A673 (cell line): ENCODE results near the gene CALN1. TPM values are rescaled to one million over a fixed set of nuclear protein-coding genes. Genes with fewer than 3 reads are reported as not detected.

ENCODE experiments used
- BruUV-seq: library from RNA; stranded (reverse); fragments of 400-500 nt; replicated peaks from 2 replicates; lab custom pipeline; 2021; lab: Mats Ljungman, UMichigan
- CTCF ChIA-PET: fragments of 300-600 bp; sonication (Branson Sonifier 250); formaldehyde crosslinking; loops from one replicate; lab custom pipeline; 2022; ENCODE audit warnings: antibody characterized with exemption; lab: Charles Lee
- POLR2A ChIA-PET: fragments of 300-600 bp; sonication (Branson Sonifier 250); formaldehyde crosslinking; loops from one replicate; lab custom pipeline; 2022; ENCODE audit warnings: antibody characterized with exemption; ENCODE audit not compliant: low non-redundant PET; lab: Charles Lee
- DNase-seq: peaks from one replicate; pipeline ENCODE4 v3.0.0-alpha.2; 2015; ENCODE audit warnings: low spot score
- H3K27ac ChIP-seq: fragments of 200-600 bp; sonication (generic); 2 replicates; pipeline ENCODE4 v1.5.1; 2016; ENCODE audit warnings: mixed run types, low read depth, mild to moderate bottlenecking, mixed read lengths, antibody characterized with exemption, low read length; ENCODE audit not compliant: poor library complexity, severe bottlenecking
- H3K27me3 ChIP-seq: fragments of 200-600 bp; sonication (generic); replicated peaks from 2 replicates; pipeline ENCODE4 v1.6.1; 2017; ENCODE audit warnings: mixed run types, low read depth, mild to moderate bottlenecking, mixed read lengths, antibody characterized with exemption, low read length; ENCODE audit not compliant: insufficient read depth, poor library complexity
- H3K36me3 ChIP-seq: fragments of 200-600 bp; sonication (generic); 2 replicates; pipeline ENCODE4 v1.6.1; 2016; ENCODE audit warnings: mixed run types, mild to moderate bottlenecking, mixed read lengths, antibody characterized with exemption, low read length; ENCODE audit not compliant: insufficient read depth, poor library complexity, severe bottlenecking
- H3K4me1 ChIP-seq: fragments of 200-600 bp; sonication (generic); 2 replicates; pipeline ENCODE4 v1.6.1; 2017; ENCODE audit warnings: mixed run types, mild to moderate bottlenecking, mixed read lengths, antibody characterized with exemption, low read length; ENCODE audit not compliant: insufficient read depth, poor library complexity, severe bottlenecking
- H3K4me3 ChIP-seq: fragments of 200-600 bp; sonication (generic); 2 replicates; pipeline ENCODE4 v1.5.1; 2016; ENCODE audit warnings: low read depth, mixed run types, mild to moderate bottlenecking, mixed read lengths, low read length; ENCODE audit not compliant: poor library complexity, severe bottlenecking
- H3K9me3 ChIP-seq: fragments of 200-600 bp; sonication (generic); 2 replicates; pipeline ENCODE4 v1.6.1; 2016; ENCODE audit warnings: mixed run types, low read depth, mild to moderate bottlenecking, mixed read lengths, antibody characterized with exemption, low read length; ENCODE audit not compliant: poor library complexity, severe bottlenecking
- CTCF ChIP-seq: fragments of 300-800, 200-600 bp; sonication (generic); conservative IDR thresholded peaks from 2 replicates; pipeline ENCODE4 v1.5.1; 2017; ENCODE audit warnings: low read depth, mild to moderate bottlenecking, antibody characterized with exemption, low read length, moderate library complexity, mixed read lengths
- EZH2 ChIP-seq: fragments of 200-600 bp; sonication (generic); IDR thresholded peaks from 2 replicates; pipeline ENCODE4 v1.6.1; 2017; ENCODE audit warnings: borderline replicate concordance, low read depth, mild to moderate bottlenecking, mixed read lengths, antibody characterized with exemption, low read length; ENCODE audit not compliant: poor library complexity, severe bottlenecking
- intact Hi-C: fragments of 100-400 bp; cut with micrococcal nuclease; formaldehyde crosslinking; loops from one replicate; pipeline ENCODE4 v1.10.0; 2022; ENCODE audit not compliant: unreplicated experiment
- total RNA-seq: library from RNA; stranded (reverse); gene quantifications from 2 replicates; pipeline ENCODE4 v1.2.3, GENCODE V29; 2021

Gene CALN1
- total RNA-seq, 1 experiment from 2014 or later: not detected

GRCh38 chr7:72445075-72445474 lies 32.9 kb upstream of the CALN1 start:
- peaks cover 43% of the 10 kb centered on the region for H3K27me3 ChIP-seq
- no peak for TF ChIP-seq CTCF
- no peaks in the 10 kb centered on the region for H3K4me1 ChIP-seq
- H3K36me3 ChIP-seq: no peaks in the 10 kb centered on the region
- ChIA-PET CTCF (no interaction called here), POLR2A (no interaction called here)
- DNase-seq: no peak
- no TSS peak for BruUV-seq
- no peak overlapping the region for H3K27ac ChIP-seq
- H3K4me3 ChIP-seq: no peak overlapping the region
- intact Hi-C loops: no loop called here
- H3K9me3 ChIP-seq: no peaks in the 10 kb centered on the region

GRCh38 chr7:72444026-72444776 lies 32.1 kb upstream of the CALN1 start:
- BruUV-seq: no TSS peak
- CTCF ChIA-PET: no interaction called here
- no peak for TF ChIP-seq EZH2
- no peak for TF ChIP-seq CTCF

GRCh38 chr7:72441791-72442190 lies 29.7 kb upstream of the CALN1 start:
- BruUV-seq: no TSS peak
- peaks cover 39% of the 10 kb centered on the region for H3K27me3 ChIP-seq
- ChIA-PET POLR2A (no interaction called here), CTCF (interaction anchor here (0.6 kb wide), 1 partner anchor 11 kb away, joined by 3 read pairs; no protein-coding TSS in a partner anchor)
- no peaks in the 10 kb centered on the region for H3K9me3 ChIP-seq
- H3K27ac ChIP-seq: no peak overlapping the region
- H3K4me3 ChIP-seq: no peak overlapping the region
- no peak for TF ChIP-seq EZH2
- TF ChIP-seq CTCF: no peak
- no peaks in the 10 kb centered on the region for H3K4me1 ChIP-seq
- DNase-seq: no peak
- intact Hi-C loops: no loop called here
- H3K36me3 ChIP-seq: no peaks in the 10 kb centered on the region

More at GRCh38 chr7:72444026-72444776, 32.1 kb upstream of the CALN1 start:
- peaks cover 43% of the 10 kb centered on the region for H3K27me3 ChIP-seq
- H3K4me3 ChIP-seq: no peak overlapping the region
- no peaks in the 10 kb centered on the region for H3K36me3 ChIP-seq
- no peaks in the 10 kb centered on the region for H3K9me3 ChIP-seq
- DNase-seq: no peak
- POLR2A ChIA-PET: no interaction called here
- no peaks in the 10 kb centered on the region for H3K4me1 ChIP-seq
- intact Hi-C loops: no loop called here
- H3K27ac ChIP-seq: no peak overlapping the region
